GM12892 (cell line): Measurements from ENCODE around the gene LCP1.

Source experiments
- POLR2A ChIP-seq: IDR thresholded peaks from 2 replicates; pipeline ENCODE4 v1.6.1; 2011; ENCODE audit warnings: low read depth, low read length, control low read depth
- POLR2AphosphoS5 ChIP-seq: IDR thresholded peaks from 2 replicates; pipeline ENCODE4 v1.6.1; 2011; ENCODE audit warnings: low read depth, low read length, control low read depth
- TAF1 ChIP-seq: IDR thresholded peaks from 2 replicates; pipeline ENCODE4 v1.6.1; 2011; ENCODE audit warnings: low read depth, mild to moderate bottlenecking, control low read depth, low read length, borderline replicate concordance

DNA sequence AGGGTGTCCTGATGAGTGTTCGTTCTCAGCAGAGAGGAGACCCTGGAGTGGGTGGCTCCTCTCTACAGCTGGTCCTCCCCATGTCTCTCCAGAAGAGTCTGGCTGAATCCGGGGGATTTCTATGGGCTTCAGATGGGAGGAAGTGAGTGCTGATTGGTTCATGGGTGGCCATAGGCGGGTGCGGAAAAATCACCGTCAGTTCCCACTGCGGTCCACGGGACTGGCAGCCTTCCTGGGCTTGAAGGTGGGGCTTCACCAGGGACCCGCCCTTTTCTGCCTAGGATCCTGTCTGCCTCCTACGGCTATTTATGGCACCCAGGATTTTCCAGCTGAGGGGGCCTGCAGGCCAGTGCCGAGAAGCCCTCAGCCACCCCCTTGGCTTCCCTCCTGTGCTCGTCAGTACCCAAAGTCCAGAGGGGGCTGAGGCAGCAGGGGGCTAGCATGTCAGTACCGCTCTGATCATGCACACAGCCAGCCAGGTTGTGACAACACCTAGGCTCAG is 95.5 kb downstream of the LCP1 start:
- no peak for TF ChIP-seq POLR2A
- no peak for TF ChIP-seq POLR2AphosphoS5
- TF ChIP-seq TAF1, result no peak
